DMS153 (cell line): ENCODE measurements around the gene FRAS1.
"Not testable (repeated sequence)": the region's sequence is repeated elsewhere in the genome, so short reads cannot be mapped to it uniquely, and the experiment has no call there.

Experiments used
- DNase-seq: peaks from one replicate; lab custom pipeline; 2025; lab: John Stamatoyannopoulos, UW

Gene FRAS1

DNA sequence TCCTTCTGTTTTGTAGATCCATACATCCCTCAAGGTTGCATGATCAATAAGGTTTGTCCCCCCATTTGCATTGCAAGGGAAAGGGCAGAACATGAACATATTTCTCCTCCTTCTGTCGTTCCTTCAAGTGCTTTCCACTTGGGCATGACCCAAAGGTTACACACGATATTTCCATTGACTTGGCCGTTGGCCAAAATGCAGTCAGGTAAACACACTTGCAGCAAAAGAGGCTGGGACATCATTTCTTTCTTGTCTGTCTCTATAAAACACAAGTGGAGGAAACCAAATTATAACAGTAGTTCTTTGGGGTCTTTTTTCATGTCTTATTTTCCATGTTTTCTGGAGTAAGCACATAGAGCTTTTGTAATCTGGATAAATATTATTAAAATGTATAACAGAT is 156.1 kb downstream of the FRAS1 start:
- DNase-seq, result peak; percentile 77

- DNase-seq, result no peak
Measured at GRCh38 chr4:78214078-78214477, 157.0 kb downstream of the FRAS1 start.

GRCh38 chr4:78217557-78217956 is 160.4 kb downstream of the FRAS1 start:
- no peak for DNase-seq

DNA sequence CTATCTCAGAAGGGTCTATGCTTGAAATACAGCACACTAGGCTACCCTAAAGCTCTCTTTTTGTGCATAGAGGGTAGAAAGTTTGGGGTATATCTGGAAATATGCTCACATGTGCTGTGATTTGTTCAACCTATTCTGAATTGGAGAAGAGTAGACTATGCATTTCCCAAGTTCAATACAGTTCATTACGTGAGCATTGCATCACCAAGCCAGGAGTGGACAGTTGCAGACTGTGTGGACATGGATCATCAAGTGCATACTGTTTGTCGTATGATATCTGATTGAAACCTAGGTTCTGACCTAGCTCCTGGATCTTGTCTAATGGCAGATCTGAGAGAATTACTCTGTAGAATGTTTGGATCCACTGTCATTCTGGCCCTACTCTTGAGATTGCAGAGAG is 161.1 kb downstream of the FRAS1 start:
- no peak for DNase-seq

DNA sequence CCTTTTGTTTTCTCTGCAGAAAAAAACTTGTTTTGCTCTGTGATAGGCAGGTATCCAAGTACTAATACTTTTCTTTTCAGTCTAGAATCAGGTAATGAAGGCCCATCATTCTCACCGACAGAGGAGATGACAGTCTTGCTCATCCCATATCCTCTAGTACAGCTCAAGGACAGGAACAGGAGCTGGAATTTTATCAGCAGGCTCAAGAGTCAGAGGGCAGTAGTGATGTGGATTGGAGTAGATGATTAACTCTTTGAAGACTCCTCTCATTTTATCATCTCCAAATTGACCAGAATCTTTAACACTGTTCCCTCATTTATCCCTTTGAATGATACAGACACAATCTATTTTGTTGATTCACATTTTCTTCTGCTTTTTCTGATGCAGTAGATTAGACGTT is 162.7 kb downstream of the FRAS1 start:
- DNase-seq, result no peak

DNA sequence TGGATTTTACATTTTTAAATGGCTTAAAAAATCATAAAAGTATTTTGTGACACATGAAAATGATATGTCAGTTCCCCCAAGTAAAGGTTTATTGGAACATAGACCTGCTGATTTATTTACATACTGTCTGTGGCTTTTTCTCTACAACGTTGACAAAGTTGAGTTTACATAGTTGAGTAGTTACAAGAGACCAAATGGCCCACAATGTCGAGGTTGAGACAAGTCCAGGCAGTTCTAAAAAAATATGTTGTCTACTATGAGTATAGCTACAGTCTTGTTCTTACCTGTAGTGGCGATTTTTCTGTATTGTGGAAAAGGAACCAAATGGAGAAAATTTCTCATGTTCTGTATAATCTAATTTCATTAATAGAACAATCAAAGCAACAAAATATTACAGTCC is 163.2 kb downstream of the FRAS1 start:
- DNase-seq, result no peak

DNA sequence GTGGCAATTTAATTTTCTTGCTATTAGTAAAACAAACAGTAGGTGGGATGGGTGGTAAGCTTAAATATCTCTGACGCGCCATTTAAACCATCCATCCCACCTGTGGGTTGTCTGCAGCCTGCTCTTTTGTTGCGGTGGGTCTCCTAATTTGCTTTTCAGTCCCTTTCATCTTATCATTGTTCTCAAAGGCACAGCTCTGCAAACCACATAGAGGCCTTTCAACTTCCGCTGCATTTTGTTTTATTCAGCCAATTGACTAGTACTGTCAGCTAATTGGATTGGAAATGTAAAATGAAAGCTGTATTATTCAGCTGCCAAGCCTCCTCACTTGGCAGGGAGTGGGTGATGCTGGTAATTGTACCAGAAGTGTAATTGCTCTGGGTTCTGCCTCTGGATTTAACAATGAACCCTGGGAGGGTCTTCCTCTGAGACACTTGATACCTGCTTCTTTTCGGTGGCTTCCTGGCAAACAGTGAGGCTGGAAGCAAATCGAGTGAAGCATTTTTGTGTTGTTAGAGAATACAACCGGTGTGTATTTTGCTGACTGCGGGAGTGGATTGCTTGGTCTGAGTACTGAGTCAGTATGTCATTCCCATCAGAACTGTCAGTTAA is 165.6 kb downstream of the FRAS1 start:
- DNase-seq, result peak; percentile 90

GRCh38 chr4:78225236-78225635 is 168.1 kb downstream of the FRAS1 start:
- no peak for DNase-seq

- no peak for DNase-seq
Measured at GRCh38 chr4:78226279-78226678, 169.2 kb downstream of the FRAS1 start.

DNA sequence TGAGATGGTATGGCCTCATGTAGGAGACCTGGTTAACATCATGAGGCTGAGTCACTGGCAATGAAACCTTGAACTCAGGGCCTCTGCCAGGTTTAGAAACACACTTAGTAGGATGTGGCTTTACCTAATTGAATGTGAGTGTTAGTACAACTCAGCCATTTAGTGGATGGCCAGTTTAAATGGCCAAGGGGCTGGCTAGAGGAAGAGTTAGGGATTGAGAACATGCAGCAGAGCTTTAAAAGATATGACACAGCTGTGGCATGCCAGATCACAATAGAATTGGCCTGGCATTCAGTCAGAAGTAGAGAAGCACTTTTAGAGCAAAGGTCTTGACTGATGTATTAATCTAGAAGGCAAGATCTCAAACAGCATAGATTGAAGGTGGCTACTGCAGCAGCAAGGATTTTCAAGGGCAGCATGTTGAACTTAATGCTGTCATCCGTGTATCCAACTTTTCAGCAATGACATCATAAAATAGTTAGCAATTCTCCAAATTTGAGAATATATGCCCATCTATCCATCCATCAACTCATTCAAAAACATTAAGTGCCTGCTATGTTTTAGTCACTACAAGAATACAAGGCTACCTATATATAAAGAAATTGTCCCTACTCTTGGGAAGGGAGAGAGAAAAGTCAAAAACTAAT is 170.4 kb downstream of the FRAS1 start:
- DNase-seq, result no peak

DNA sequence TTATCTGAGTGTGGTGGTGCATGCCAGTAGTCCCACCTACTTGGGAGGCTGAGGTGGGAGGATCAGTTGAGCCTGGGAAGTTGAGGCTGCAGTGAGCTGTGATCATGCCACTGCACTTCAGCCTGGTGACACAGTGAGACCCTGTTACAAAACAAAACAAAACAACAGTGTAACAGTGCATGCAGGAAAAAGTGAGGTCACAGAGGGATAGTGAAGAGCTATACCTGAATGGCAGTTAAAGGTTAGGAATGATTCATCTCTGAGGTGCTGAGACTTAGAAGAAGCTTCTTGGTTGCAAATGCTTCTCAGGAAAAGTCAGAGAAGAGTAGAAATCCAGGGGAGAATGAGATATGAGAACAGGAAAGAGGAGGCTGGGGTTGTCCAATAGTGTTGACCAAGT is 178.7 kb downstream of the FRAS1 start:
- no peak for DNase-seq

- no peak for DNase-seq
Measured at GRCh38 chr4:78237360-78237759, 180.2 kb downstream of the FRAS1 start.

DNA sequence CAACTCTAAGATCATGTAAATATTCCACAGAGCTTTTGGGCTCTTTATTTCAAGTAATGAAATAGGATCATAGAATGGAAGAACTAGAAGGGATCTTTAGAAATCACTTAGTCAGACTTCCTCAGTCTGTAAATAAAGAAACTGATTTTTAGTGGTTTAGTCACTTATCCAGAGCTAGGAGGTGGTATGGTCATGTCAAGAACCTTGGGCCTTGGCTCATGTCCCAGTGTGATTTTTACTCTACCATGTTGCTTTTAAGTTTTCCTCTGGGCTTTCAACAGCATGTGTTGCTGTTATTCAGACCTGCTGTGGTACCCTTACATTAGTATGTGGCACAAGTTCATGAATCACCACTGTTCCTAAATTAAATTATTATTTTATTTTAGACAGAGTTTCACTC is 184.9 kb downstream of the FRAS1 start:
- no peak for DNase-seq

DNA sequence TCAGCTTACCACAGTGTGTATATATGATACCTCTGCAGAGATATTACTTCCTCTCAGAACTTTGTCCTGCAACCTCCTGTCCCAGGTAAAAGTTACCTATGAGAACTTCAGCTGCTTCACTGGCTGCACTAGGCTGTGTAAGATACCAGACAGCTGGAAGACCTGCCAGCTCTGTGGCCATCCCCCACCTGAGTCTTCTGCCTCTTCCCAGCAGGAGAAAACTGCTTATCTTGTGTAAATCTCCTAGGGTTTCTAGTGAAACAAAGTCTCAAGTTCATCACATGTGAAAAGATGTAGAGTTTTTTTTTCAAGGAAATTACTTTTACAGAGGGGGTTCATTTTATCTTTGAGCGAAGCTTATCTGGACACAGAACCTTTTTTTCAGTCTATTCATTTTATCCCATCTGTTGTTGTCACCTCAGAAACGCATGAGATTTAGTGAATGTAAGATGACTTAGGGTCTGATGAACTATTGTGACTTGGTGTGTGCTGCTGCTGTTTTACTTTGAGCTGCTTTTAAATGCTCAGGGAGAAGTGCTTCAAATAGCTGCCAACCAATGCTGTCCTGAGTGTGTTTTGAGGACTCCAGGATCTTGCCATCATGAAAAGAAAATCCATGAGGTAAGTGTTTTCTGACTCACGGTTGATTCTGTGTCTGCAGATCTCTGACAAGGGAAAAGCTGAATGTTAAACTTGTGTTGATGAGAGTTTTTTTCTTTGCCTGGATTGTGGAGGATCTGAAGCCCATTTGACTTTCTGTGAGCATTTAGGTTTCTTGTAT is 187.8 kb downstream of the FRAS1 start:
- DNase-seq, result no peak

- no peak for DNase-seq
Measured at GRCh38 chr4:78247536-78248285, 190.6 kb downstream of the FRAS1 start.

DNA sequence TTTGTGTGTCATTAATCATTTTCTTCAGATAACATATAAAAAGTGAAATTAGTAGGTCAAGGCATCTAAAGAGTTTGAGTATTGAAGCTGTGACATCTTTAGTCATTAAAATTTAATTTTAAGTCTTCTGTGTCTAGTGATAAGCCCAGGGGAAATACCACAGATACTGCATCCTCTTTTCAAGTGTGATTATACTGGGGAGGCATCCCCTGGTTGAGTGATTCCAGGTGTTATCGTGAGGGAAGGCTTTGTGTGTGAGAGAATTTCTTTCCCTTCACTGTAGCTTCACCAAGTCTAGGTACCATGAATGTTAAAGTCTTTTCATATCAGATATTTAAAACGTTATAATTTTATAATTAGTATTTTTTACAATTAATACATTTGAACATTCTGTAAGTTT is 193.4 kb downstream of the FRAS1 start:
- DNase-seq, result no peak

DNA sequence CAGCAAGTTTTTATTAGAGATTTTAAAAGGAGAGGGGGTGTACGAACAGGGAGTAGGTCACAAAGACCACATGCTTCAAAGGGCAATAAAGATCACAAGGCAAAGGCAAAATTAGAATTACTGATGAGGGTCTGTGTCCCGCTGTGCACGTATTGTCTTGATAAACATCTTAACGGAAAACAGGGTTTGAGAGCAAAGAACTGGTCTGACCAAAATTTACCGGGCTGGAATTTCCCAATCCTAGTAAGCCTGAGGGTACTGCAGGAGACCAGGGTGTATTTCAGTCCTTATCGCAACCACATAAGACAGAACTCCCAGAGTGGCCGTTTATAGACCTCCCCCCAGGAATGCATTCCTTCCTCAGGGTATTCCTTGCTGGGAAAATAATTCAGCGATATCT is 195.7 kb downstream of the FRAS1 start:
- not testable (repeated sequence) for DNase-seq

GRCh38 chr4:78254893-78255292 is 197.8 kb downstream of the FRAS1 start:
- DNase-seq, result no peak

- DNase-seq, result no peak
Measured at GRCh38 chr4:78265006-78265405, 207.9 kb downstream of the FRAS1 start.

GRCh38 chr4:78267790-78268189 is 210.7 kb downstream of the FRAS1 start:
- no peak for DNase-seq

DNA sequence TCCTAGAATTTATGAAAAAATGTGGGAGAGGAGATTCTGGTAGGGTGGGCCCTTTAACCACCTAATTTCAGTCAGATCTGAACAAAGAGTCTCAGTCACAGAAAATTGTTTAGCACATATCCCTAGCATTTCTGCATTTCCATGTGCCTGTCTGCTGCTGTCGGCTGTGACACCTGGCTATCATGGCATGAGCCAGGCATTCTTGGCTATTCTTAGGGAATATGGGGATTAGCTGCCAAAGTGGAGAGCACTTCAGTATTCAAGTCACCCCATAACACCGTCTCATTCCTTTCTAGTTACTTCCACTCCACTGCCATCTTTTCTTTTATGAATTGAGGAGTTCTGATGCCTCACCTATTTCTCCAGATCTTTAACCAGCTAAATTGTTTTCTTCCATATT is 211.5 kb downstream of the FRAS1 start:
- DNase-seq, result no peak

DNA sequence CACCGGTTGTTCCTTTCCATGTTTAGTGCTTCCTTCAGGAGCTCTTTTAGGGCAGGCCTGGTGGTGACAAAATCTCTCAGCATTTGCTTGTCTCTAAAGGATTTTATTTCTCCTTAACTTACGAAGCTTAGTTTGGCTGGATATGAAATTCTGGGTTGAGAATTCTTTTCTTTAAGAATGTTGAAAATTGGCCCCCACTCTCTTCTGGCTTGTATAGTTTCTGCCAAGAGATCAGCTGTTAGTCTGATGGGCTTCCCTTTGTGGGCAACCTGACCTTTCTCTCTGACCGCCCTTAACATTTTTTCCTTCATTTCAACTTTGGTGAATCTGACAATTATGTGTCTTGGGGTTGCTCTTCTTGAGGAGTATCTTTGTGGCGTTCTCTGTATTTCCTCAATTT is 218.3 kb downstream of the FRAS1 start:
- not testable (repeated sequence) for DNase-seq

DNA sequence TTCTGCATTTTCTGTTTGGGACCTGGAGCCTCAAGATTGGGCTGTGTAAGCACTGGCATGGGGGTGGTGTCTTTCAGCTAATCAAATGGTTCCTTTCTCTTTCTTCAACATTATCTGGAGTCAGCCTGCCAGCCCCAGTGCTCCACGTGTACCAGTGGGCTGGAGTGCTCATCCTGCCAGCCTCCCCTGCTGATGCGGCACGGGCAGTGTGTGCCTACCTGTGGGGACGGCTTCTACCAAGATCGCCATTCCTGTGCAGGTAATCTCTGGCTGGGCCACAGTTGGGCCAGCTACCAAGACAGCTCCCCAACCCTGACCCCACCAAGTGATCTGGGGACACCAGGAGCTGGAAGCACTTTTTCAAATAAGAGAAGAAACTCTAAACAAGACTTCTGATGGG is 229.2 kb downstream of the FRAS1 start:
- no peak for DNase-seq
